K562 (cell line): ENCODE data around the gene IKBKG. TPM values are rescaled to one million over a fixed set of nuclear protein-coding genes. Genes with fewer than 3 reads are reported as not detected.
A peak's percentile ranks its signal among the peaks of the same experiment; 100 is the strongest.

Experiments
- ATF1 ChIP-seq, 2 experiments: fragments of 450-650 bp in 1 of 2; IDR thresholded peaks; 2 replicates each; pipeline ENCODE4 v1.6.1; 2016; ENCODE audit warnings: missing compliant biosample characterization in 1 of 2, missing genetic modification characterization in 1 of 2
- BCL6 ChIP-seq: fragments of 250-450 bp; sonication (Bioruptor Pico); IDR thresholded peaks from 2 replicates; pipeline ENCODE4 v1.4.0; 2020
- DNMT1 ChIP-seq: fragments of 450-650 bp; IDR thresholded peaks from 2 replicates; pipeline ENCODE4 v1.6.1; 2016; ENCODE audit warnings: antibody characterized with exemption, mild to moderate bottlenecking
- EGR1 ChIP-seq: fragments of 450-650 bp; conservative IDR thresholded peaks from 2 replicates; pipeline ENCODE4 v1.6.1; 2017; ENCODE audit warnings: mild to moderate bottlenecking
- EP400 ChIP-seq: fragments of 450-650 bp; IDR thresholded peaks from 2 replicates; pipeline ENCODE4 v1.6.1; 2017; ENCODE audit warnings: antibody characterized with exemption, mild to moderate bottlenecking, moderate library complexity
- GTF2A2 ChIP-seq: IDR thresholded peaks from 2 replicates; pipeline ENCODE4 v1.6.1; 2016; ENCODE audit warnings: mild to moderate bottlenecking, missing genetic modification characterization, missing compliant biosample characterization
- HDGF ChIP-seq: fragments of 450-650 bp; IDR thresholded peaks from 2 replicates; pipeline ENCODE4 v1.6.1; 2016
- HMG20A ChIP-seq: fragments of 450-650 bp; formaldehyde crosslinking; conservative IDR thresholded peaks from 2 replicates; pipeline ENCODE4 v1.4.0; 2020; ENCODE audit warnings: mild to moderate bottlenecking, mixed read lengths
- HNRNPL ChIP-seq: fragments of 200-400 bp; formaldehyde crosslinking; IDR thresholded peaks from 2 replicates; pipeline ENCODE4 v1.6.1; 2017; ENCODE audit warnings: low read depth, mild to moderate bottlenecking, low read length
- KAT2B ChIP-seq: IDR thresholded peaks from one replicate; pipeline ENCODE4 v1.6.1; 2012; ENCODE audit warnings: low read depth, mild to moderate bottlenecking, control low read depth, inconsistent platforms, low read length, moderate library complexity
- LCOR ChIP-seq: sonication (generic); formaldehyde crosslinking; IDR thresholded peaks from 2 replicates; pipeline ENCODE4 v1.8.0; 2022; ENCODE audit warnings: mild to moderate bottlenecking, missing genetic modification reagents
- MCM7 ChIP-seq, 2 experiments: fragments of 450-650 bp; IDR thresholded peaks; 2 replicates each; pipeline ENCODE4 v1.6.1; 2016 to 2018
- POLR2A ChIP-seq: fragments of 450-650 bp; conservative IDR thresholded peaks from 2 replicates; pipeline ENCODE4 v1.6.1; 2016
- SMAD3 ChIP-seq: fragments of 450-650 bp; formaldehyde crosslinking; conservative IDR thresholded peaks from 2 replicates; pipeline ENCODE4 v1.4.0; 2020; ENCODE audit warnings: mild to moderate bottlenecking
- SPI1 ChIP-seq: IDR thresholded peaks from 2 replicates; pipeline ENCODE4 v1.6.1; 2011; ENCODE audit warnings: low read depth, low read length, control low read depth, borderline replicate concordance
- STAT6 ChIP-seq: sonication (generic); formaldehyde crosslinking; IDR thresholded peaks from 2 replicates; pipeline ENCODE4 v1.8.1; 2023; ENCODE audit warnings: mild to moderate bottlenecking, missing genetic modification reagents
- TAF9B ChIP-seq: fragments of 450-650 bp; IDR thresholded peaks from 2 replicates; pipeline ENCODE4 v1.6.1; 2018; ENCODE audit warnings: mild to moderate bottlenecking; ENCODE audit not compliant: partially characterized antibody
- UBTF ChIP-seq, 2 experiments: IDR thresholded peaks; 2 replicates each; pipeline ENCODE4 v1.6.1; 2012; ENCODE audit warnings: improper control_type of control experiment in 2 of 2, low read depth in 2 of 2, low read length in 2 of 2, borderline replicate concordance in 1 of 2
- XRCC4 ChIP-seq: IDR thresholded peaks from one replicate; pipeline ENCODE4 v1.6.1; 2011; ENCODE audit not compliant: insufficient read depth, insufficient read length; ENCODE audit errors: extremely low read depth
- YY1 ChIP-seq, 3 experiments: IDR thresholded peaks; 2 replicates each; pipeline ENCODE4 v1.6.1; 2011; ENCODE audit warnings: low read length in 2 of 3, mild to moderate bottlenecking in 2 of 3, moderate library complexity in 2 of 3, borderline replicate concordance in 1 of 3, control low read depth in 1 of 3, low read depth in 1 of 3; ENCODE audit not compliant: insufficient read depth in 3 of 3, insufficient replicate concordance in 2 of 3, control insufficient read depth in 1 of 3, insufficient read length in 1 of 3; ENCODE audit errors: extremely low read depth in 1 of 3
- ZNF239 ChIP-seq: fragments of 250-450 bp; sonication (Bioruptor Pico); IDR thresholded peaks from 2 replicates; pipeline ENCODE4 v1.4.0; 2020; ENCODE audit warnings: mild to moderate bottlenecking
- ZNF3 ChIP-seq: fragments of 250-450 bp; sonication (Bioruptor Pico); IDR thresholded peaks from 2 replicates; pipeline ENCODE4 v1.5.0; 2021; ENCODE audit warnings: mild to moderate bottlenecking, moderate library complexity
- ZNF384 ChIP-seq: IDR thresholded peaks from 2 replicates; pipeline ENCODE4 v1.6.1; 2012; ENCODE audit warnings: low read depth, low read length, improper control_type of control experiment
- polyA plus RNA-seq, 8 experiments: library from polyadenylated mRNA; depleted of rRNA in 4 of 8; stranded (reverse) in 5 of 8; unstranded in 3 of 8; fragments of >200 nt; fragmentation: Nextera tagmentation in 2 of 8; fragmentation: Illumina TruSeq in 1 of 8; extraction: Ambion mirVana in 2 of 8; extraction: Trizol in 1 of 8; gene quantifications; 2 replicates each; pipeline versions ENCODE4 v1.2.1 to v1.2.3, GENCODE V29; 2011 to 2014; ENCODE audit warnings: inconsistent platforms in 1 of 8, missing spikeins in 1 of 8
- total RNA-seq, 7 experiments: library from RNA; depleted of rRNA in 6 of 7; stranded (reverse); fragments of >200 nt in 6 of 7; fragmentation: Illumina TruSeq in 2 of 7; extraction: Trizol in 2 of 7; gene quantifications; 2 replicates each; pipeline versions ENCODE4 v1.2.1 to v1.2.3, GENCODE V29; 2011 to 2021; ENCODE audit warnings: low replicate concordance in 1 of 7

The IKBKG gene
- total and polyA plus RNA-seq, 9 of the 15 experiments (the other 6 are each of a cell fraction or from before 2014, with no cell fraction given), result 0.68 to 60.0 (median 21.9) TPM

- TF ChIP-seq HMG20A (CRISPR knock-in tag) (no peak), EGR1 (no peak), XRCC4 (no peak), DNMT1 (no peak), ZNF384 (0 out of 2 replicates have a peak, but pooled peaks have one; percentile 38), TAF9B (no peak), STAT6 (CRISPR knock-in tag) (no peak), KAT2B (no peak), MCM7 (IDR thresholded peaks at IDR 0.05) (no peak), BCL6 (CRISPR knock-in tag) (no peak), GTF2A2 (no peak), POLR2A (peak; percentile 13; the same call in 1 of the 2 replicates), EP400 (peak; percentile 66; the same call in 1 of the 2 replicates), ATF1 (CRISPR knock-in tag; IDR thresholded peaks at IDR 0.05) (no peak), ATF1 (tag; IDR thresholded peaks at IDR 0.05) (0 out of 2 replicates have a peak, but pooled peaks have one; percentile 14), HDGF (peak; percentile 53; the same call in 1 of the 2 replicates), YY1 (IDR thresholded peaks at IDR 0.05; ENCODE audit: borderline replicate concordance in 1 of 3, control insufficient read depth in 1 of 3, extremely low read depth in 1 of 3, insufficient read depth in 3 of 3, insufficient read length in 1 of 3, insufficient replicate concordance in 2 of 3, low read depth in 1 of 3, low read length in 2 of 3) (peak in 2 of 3 experiments; percentile 56 to 74), HNRNPL (0 out of 2 replicates have a peak, but pooled peaks have one; percentile 41), ZNF3 (CRISPR knock-in tag) (no peak), UBTF (IDR thresholded peaks at IDR 0.05; ENCODE audit: borderline replicate concordance in 1 of 2, low read depth in 2 of 2, low read length in 2 of 2) (no peak), LCOR (CRISPR knock-in tag) (peak; percentile 73; the same call in 1 of the 2 replicates), SPI1 (no peak), SMAD3 (no peak), ZNF239 (no peak)
Observed at GRCh38 chrX:154534526-154535322, 12.7 kb upstream of the IKBKG start (continued).
